ENCODE measurements around the gene MUC6.

DNA sequence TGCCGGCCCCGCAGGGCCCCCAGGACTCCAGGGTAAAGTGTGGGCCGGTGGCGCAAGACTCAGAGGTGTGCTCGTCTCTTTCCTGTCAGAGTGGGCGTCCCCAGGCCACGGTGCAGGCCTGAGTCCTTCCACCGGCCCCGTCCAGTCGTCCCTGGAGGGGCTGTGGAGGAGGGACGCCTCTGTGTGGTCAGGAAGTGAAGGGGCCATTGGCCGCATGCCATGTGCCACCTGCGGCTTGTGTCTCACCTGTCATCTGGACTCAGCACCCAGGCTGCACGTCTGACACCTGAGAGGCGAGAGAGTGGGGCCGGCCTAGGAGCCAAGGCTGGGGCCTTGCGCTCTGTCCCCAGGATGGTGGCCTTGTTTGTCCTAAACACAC lies 25.2 kb downstream of the MUC6 start:
- TF ChIP-seq JUND (IDR thresholded peaks at IDR 0.05; ENCODE audit: borderline replicate concordance, low read depth, low read length) (no peak), JUND (tag; IDR thresholded peaks at IDR 0.05; ENCODE audit: borderline replicate concordance, low read depth, low read length) (no peak), NR2C2 (CRISPR knock-in tag; IDR thresholded peaks at IDR 0.05) (no peak), NR2C2 (tag; IDR thresholded peaks at IDR 0.05) (no peak), MTA1 (IDR thresholded peaks at IDR 0.05; ENCODE audit: borderline replicate concordance) (no peak), CHD4 (IDR thresholded peaks at IDR 0.05; ENCODE audit: insufficient read depth, insufficient replicate concordance, low read depth, low read length, poor library complexity, severe bottlenecking) (no peak), TBP (optimal IDR thresholded peaks at IDR 0.05; ENCODE audit: low read depth, low read length) (no peak), POLR2AphosphoS5 (IDR thresholded peaks at IDR 0.05; ENCODE audit: control insufficient read depth, insufficient read depth, low read depth, low read length) (no peak)
- TF ChIP-seq, protein P1, sequence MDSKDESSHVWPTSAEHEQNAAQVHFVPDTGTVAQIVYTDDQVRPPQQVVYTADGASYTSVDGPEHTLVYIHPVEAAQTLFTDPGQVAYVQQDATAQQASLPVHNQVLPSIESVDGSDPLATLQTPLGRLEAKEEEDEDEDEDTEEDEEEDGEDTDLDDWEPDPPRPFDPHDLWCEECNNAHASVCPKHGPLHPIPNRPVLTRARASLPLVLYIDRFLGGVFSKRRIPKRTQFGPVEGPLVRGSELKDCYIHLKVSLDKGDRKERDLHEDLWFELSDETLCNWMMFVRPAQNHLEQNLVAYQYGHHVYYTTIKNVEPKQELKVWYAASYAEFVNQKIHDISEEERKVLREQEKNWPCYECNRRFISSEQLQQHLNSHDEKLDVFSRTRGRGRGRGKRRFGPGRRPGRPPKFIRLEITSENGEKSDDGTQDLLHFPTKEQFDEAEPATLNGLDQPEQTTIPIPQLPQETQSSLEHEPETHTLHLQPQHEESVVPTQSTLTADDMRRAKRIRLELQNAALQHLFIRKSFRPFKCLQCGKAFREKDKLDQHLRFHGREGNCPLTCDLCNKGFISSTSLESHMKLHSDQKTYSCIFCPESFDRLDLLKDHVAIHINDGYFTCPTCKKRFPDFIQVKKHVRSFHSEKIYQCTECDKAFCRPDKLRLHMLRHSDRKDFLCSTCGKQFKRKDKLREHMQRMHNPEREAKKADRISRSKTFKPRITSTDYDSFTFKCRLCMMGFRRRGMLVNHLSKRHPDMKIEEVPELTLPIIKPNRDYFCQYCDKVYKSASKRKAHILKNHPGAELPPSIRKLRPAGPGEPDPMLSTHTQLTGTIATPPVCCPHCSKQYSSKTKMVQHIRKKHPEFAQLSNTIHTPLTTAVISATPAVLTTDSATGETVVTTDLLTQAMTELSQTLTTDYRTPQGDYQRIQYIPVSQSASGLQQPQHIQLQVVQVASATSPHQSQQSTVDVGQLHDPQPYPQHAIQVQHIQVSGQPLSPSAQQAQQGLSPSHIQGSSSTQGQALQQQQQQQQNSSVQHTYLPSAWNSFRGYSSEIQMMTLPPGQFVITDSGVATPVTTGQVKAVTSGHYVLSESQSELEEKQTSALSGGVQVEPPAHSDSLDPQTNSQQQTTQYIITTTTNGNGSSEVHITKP (IDR thresholded peaks at IDR 0.05; ENCODE audit: partially characterized antibody) = no peak
- TF ChIP-seq, protein P2, sequence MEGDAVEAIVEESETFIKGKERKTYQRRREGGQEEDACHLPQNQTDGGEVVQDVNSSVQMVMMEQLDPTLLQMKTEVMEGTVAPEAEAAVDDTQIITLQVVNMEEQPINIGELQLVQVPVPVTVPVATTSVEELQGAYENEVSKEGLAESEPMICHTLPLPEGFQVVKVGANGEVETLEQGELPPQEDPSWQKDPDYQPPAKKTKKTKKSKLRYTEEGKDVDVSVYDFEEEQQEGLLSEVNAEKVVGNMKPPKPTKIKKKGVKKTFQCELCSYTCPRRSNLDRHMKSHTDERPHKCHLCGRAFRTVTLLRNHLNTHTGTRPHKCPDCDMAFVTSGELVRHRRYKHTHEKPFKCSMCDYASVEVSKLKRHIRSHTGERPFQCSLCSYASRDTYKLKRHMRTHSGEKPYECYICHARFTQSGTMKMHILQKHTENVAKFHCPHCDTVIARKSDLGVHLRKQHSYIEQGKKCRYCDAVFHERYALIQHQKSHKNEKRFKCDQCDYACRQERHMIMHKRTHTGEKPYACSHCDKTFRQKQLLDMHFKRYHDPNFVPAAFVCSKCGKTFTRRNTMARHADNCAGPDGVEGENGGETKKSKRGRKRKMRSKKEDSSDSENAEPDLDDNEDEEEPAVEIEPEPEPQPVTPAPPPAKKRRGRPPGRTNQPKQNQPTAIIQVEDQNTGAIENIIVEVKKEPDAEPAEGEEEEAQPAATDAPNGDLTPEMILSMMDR (IDR thresholded peaks at IDR 0.05 in 2 of 3, conservative IDR thresholded peaks at IDR 0.05 in 1 of 3; ENCODE audit: insufficient read depth in 2 of 3, low read depth in 1 of 3, low read length in 3 of 3) = no peak
- TF ChIP-seq, protein P3, sequence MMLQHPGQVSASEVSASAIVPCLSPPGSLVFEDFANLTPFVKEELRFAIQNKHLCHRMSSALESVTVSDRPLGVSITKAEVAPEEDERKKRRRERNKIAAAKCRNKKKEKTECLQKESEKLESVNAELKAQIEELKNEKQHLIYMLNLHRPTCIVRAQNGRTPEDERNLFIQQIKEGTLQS (IDR thresholded peaks at IDR 0.05) = no peak
- TF ChIP-seq, protein P3 (CRISPR knock-in tag; conservative IDR thresholded peaks at IDR 0.05) = no peak
- TF ChIP-seq, protein P4, sequence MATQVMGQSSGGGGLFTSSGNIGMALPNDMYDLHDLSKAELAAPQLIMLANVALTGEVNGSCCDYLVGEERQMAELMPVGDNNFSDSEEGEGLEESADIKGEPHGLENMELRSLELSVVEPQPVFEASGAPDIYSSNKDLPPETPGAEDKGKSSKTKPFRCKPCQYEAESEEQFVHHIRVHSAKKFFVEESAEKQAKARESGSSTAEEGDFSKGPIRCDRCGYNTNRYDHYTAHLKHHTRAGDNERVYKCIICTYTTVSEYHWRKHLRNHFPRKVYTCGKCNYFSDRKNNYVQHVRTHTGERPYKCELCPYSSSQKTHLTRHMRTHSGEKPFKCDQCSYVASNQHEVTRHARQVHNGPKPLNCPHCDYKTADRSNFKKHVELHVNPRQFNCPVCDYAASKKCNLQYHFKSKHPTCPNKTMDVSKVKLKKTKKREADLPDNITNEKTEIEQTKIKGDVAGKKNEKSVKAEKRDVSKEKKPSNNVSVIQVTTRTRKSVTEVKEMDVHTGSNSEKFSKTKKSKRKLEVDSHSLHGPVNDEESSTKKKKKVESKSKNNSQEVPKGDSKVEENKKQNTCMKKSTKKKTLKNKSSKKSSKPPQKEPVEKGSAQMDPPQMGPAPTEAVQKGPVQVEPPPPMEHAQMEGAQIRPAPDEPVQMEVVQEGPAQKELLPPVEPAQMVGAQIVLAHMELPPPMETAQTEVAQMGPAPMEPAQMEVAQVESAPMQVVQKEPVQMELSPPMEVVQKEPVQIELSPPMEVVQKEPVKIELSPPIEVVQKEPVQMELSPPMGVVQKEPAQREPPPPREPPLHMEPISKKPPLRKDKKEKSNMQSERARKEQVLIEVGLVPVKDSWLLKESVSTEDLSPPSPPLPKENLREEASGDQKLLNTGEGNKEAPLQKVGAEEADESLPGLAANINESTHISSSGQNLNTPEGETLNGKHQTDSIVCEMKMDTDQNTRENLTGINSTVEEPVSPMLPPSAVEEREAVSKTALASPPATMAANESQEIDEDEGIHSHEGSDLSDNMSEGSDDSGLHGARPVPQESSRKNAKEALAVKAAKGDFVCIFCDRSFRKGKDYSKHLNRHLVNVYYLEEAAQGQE (IDR thresholded peaks at IDR 0.05; ENCODE audit: borderline replicate concordance) = no peak
- TF ChIP-seq, protein P4 (CRISPR knock-in tag; IDR thresholded peaks at IDR 0.05; ENCODE audit: low read depth) = no peak

Measured in K562 (cell line).